HG03575 (cell line): ENCODE measurements around the gene IFNL2.

Experiments used
- ATAC-seq: cut with Tn5 transposase; IDR thresholded peaks from one replicate; pipeline ENCODE4 v1.9.1; 2021; ENCODE audit not compliant: unreplicated experiment, insufficient number of reproducible peaks, low FRiP score; ENCODE audit errors: extremely low read depth

Gene IFNL2

GRCh38 chr19:39277598-39277997 is 9.4 kb downstream of the IFNL2 start:
- ATAC-seq: no peak

GRCh38 chr19:39282021-39282420 is 13.8 kb downstream of the IFNL2 start:
- ATAC-seq: no peak

GRCh38 chr19:39284032-39284431 is 15.8 kb downstream of the IFNL2 start:
- no peak for ATAC-seq

- ATAC-seq: no peak
Observed at GRCh38 chr19:39293394-39293793, 25.2 kb downstream of the IFNL2 start.

- no peak for ATAC-seq
Observed at GRCh38 chr19:39296055-39296645, 28.0 kb downstream of the IFNL2 start, which contains the start of gene IFNL1. TSS of gene IFNL1 (plus strand) at chr19:39296407. CDS start at chr19:39296422, 15 bp downstream.

GRCh38 chr19:39296906-39297305 is 28.7 kb downstream of the IFNL2 start:
- ATAC-seq: no peak

GRCh38 chr19:39297931-39298634 is 29.9 kb downstream of the IFNL2 start:
- ATAC-seq: no peak

- ATAC-seq: no peak
Observed at GRCh38 chr19:39299404-39299803, 31.2 kb downstream of the IFNL2 start.

GRCh38 chr19:39299832-39300231 is 31.6 kb downstream of the IFNL2 start:
- no peak for ATAC-seq

- no peak for ATAC-seq
Observed at GRCh38 chr19:39301021-39301420, 32.8 kb downstream of the IFNL2 start.

GRCh38 chr19:39301562-39301961 is 33.4 kb downstream of the IFNL2 start:
- ATAC-seq: no peak

GRCh38 chr19:39303373-39304184 is 35.4 kb downstream of the IFNL2 start:
- no peak for ATAC-seq

GRCh38 chr19:39304185-39304513 is 36.0 kb downstream of the IFNL2 start:
- ATAC-seq: no peak

- no peak for ATAC-seq
Observed at GRCh38 chr19:39304701-39305571, 36.7 kb downstream of the IFNL2 start.

- no peak for ATAC-seq
Observed at GRCh38 chr19:39306075-39306474, 37.9 kb downstream of the IFNL2 start.

GRCh38 chr19:39307046-39307821 is 39.0 kb downstream of the IFNL2 start:
- no peak for ATAC-seq

- no peak for ATAC-seq
Observed at GRCh38 chr19:39307822-39308530, 39.8 kb downstream of the IFNL2 start.
